Spleen (tissue), 7 donors: ENCODE data around the gene RUFY3.

ENCODE experiments used
- CTCF ChIP-seq, 11 experiments: fragments of 200-600 bp in 7 of 11; fragments of 450-650 bp in 4 of 11; sonication (generic) in 4 of 11; IDR thresholded peaks in 8 of 11; conservative IDR thresholded peaks in 3 of 11; 1 replicate in 7 of 11; 2 replicates in 4 of 11; pipeline versions ENCODE4 v1.4.0 to v1.8.0; 2016 to 2021; ENCODE audit warnings: antibody characterized with exemption in 11 of 11, inconsistent platforms in 4 of 11, mild to moderate bottlenecking in 1 of 11
- POLR2A ChIP-seq, 3 donors: fragments of 450-650 bp; IDR thresholded peaks; one replicate each; pipeline ENCODE4 v1.5.1; 2017; ENCODE audit warnings: antibody characterized with exemption in 3 of 3, mild to moderate bottlenecking in 1 of 3
- POLR2AphosphoS5 ChIP-seq, 3 donors: sonication (generic); formaldehyde crosslinking; IDR thresholded peaks; one replicate each; pipeline ENCODE4 v1.5.1; 2017; ENCODE audit warnings: antibody characterized with exemption in 3 of 3
- donor health status: DM: no; HTN: no; CAD: no; lungs with moderate emphysema.
- donor health status: DM: no; HTN: no; CAD: no.
- donor health status: DM: no; HTN: no; CAD: no.

- TF ChIP-seq CTCF (IDR thresholded peaks at IDR 0.05 in 8 of 11, conservative IDR thresholded peaks at IDR 0.05 in 3 of 11) (no peak), POLR2A (IDR thresholded peaks at IDR 0.05) (no peak), POLR2AphosphoS5 (IDR thresholded peaks at IDR 0.05) (no peak)
Observed at GRCh38 chr4:70841211-70841610, 119.4 kb downstream of the RUFY3 start.
